Stimulated activated CD4-positive, alpha-beta T cell treated with anti-CD3 and anti-CD28 coated beads, TNF-alpha, amount 100 ng/mL, for 24 hours (primary cell): ENCODE measurements around the gene GOLGA6L7.
"Not testable (repeated sequence)": the region's sequence is repeated elsewhere in the genome, so short reads cannot be mapped to it uniquely, and the experiment has no call there.

ENCODE experiments used
- DNase-seq, 3 experiments: peaks; one replicate each; pipeline ENCODE4 v3.0.0-alpha.2; 2020; ENCODE audit warnings: low read depth in 3 of 3

Gene GOLGA6L7

GRCh38 chr15:28884151-28884940 is 35.9 kb upstream of the GOLGA6L7 start:
- DNase-seq = no peak

GRCh38 chr15:28881600-28881999 is 33.2 kb upstream of the GOLGA6L7 start:
- DNase-seq = no peak

- DNase-seq = no peak
Measured at GRCh38 chr15:28881170-28881569, 32.7 kb upstream of the GOLGA6L7 start.

GRCh38 chr15:28880680-28881079 is 32.2 kb upstream of the GOLGA6L7 start:
- DNase-seq = no peak

GRCh38 chr15:28879551-28879950 is 31.1 kb upstream of the GOLGA6L7 start:
- no peak for DNase-seq

GRCh38 chr15:28878209-28878608 is 29.8 kb upstream of the GOLGA6L7 start:
- no peak for DNase-seq

GRCh38 chr15:28876845-28877185 is 28.4 kb upstream of the GOLGA6L7 start:
- DNase-seq = no peak

GRCh38 chr15:28876131-28876844 is 27.8 kb upstream of the GOLGA6L7 start:
- no peak for DNase-seq

GRCh38 chr15:28875461-28876000 is 27.1 kb upstream of the GOLGA6L7 start:
- no peak for DNase-seq

GRCh38 chr15:28873585-28874190 is 25.2 kb upstream of the GOLGA6L7 start:
- DNase-seq = no peak

GRCh38 chr15:28873006-28873405 is 24.6 kb upstream of the GOLGA6L7 start:
- DNase-seq = no peak

- DNase-seq = no peak
Measured at GRCh38 chr15:28871168-28871567, 22.7 kb upstream of the GOLGA6L7 start.

GRCh38 chr15:28868744-28869345 is 20.4 kb upstream of the GOLGA6L7 start:
- DNase-seq = no peak

- DNase-seq = not testable (repeated sequence)
Measured at GRCh38 chr15:28861589-28862293, 13.3 kb upstream of the GOLGA6L7 start.

- DNase-seq = no peak
Measured at GRCh38 chr15:28861031-28861534, 12.6 kb upstream of the GOLGA6L7 start.

- DNase-seq = not testable (repeated sequence)
Measured at GRCh38 chr15:28854578-28854977, 6.1 kb upstream of the GOLGA6L7 start.

GRCh38 chr15:28853654-28854053 is 5.2 kb upstream of the GOLGA6L7 start:
- not testable (repeated sequence) for DNase-seq

GRCh38 chr15:28849766-28850165 is 1.3 kb upstream of the GOLGA6L7 start:
- not testable (repeated sequence) for DNase-seq

GRCh38 chr15:28849271-28849670 is 827 bp upstream of the GOLGA6L7 start:
- not testable (repeated sequence) for DNase-seq

- DNase-seq = not testable (repeated sequence)
Measured at GRCh38 chr15:28847959-28848358, 485 bp downstream of the GOLGA6L7 start.

GRCh38 chr15:28847247-28847646 is 1.2 kb downstream of the GOLGA6L7 start:
- DNase-seq = not testable (repeated sequence)
